ENCODE measurements around the gene CNTRL.
"Not testable (repeated sequence)": the region's sequence is repeated elsewhere in the genome, so short reads cannot be mapped to it uniquely, and the experiment has no call there.

CNTRL gene

GRCh38 chr9:121125590-121125989 lies 50.8 kb downstream of the CNTRL start:
- no peak for DNase-seq (ENCODE audit: low read depth in 3 of 3)

- not testable (repeated sequence) for DNase-seq (ENCODE audit: low read depth in 3 of 3)
These were observed 54.6 kb downstream of the CNTRL start for GRCh38 chr9:121129384-121129783.

DNA sequence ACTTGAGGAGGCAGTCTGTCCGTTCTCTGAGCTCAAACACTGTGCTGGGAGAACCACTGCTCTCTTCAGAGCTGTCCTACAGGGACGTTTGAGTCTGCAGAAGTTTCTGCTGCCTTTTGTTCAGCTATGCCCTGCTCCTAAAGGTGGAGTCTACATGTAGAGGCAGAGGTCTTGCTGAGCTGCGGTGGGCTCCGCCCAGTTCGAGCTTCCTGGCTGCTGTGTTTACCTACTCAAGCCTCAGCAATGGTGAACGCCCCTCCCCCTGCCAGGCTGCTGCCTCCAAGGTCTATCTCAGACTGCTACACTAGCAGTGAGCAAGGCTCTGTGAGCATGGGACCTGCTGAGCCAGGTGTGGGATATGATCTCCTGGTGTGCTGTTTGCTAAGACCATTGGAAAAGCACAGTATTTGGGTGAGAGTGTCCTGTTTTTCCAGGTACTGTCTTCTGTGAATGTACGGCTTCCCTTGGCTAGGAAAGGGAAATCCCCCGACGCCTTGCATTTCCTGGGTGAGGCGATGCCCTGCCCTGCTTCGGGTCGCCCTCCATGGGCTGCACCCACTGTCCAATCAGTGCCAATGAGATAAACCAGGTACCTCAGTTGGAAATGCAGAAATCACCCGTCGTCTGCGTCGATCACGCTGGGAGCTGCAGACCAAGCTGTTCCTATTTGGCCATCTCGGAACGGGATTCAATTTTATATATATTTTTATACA lies 58.5 kb downstream of the CNTRL start:
- DNase-seq (ENCODE audit: low read depth in 3 of 3) = peak in 2 of 3 experiments; percentile 28 to 35

DNA sequence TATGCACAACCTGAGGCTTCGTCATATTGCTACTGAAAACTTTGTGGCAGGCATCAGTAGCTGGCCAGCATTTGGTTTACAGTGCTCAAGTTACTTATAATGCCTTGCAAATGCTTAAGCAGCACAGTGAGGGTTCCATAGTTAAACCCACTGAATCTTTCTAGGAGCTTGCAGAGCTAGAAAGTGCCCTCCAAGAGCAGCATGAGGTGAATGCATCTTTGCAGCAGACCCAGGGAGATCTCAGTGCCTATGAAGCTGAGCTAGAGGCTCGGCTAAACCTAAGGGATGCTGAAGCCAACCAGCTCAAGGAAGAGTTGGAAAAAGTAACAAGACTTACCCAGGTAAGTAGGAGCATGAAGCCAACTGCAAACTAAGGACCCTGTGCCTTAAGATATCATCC lies 60.9 kb downstream of the CNTRL start:
- no peak for DNase-seq (ENCODE audit: low read depth in 3 of 3)

DNA sequence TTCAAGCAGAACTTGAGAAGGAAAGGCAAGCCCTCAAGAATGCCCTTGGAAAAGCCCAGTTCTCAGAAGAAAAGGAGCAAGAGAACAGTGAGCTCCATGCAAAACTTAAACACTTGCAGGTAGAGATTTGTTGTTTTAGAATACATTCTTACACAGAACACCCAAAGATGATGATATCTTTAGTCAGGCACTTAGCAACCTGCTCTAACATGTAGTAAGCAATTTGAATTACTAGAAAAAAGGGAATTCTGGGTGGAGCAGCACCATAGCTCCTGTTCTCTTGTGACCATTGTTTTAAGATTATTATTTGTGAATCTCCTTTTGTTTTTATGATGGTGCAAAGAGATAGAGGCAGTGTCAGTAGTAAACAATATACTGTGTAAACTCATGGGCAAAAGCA lies 63.8 kb downstream of the CNTRL start:
- no peak for DNase-seq (ENCODE audit: low read depth in 3 of 3)

DNA sequence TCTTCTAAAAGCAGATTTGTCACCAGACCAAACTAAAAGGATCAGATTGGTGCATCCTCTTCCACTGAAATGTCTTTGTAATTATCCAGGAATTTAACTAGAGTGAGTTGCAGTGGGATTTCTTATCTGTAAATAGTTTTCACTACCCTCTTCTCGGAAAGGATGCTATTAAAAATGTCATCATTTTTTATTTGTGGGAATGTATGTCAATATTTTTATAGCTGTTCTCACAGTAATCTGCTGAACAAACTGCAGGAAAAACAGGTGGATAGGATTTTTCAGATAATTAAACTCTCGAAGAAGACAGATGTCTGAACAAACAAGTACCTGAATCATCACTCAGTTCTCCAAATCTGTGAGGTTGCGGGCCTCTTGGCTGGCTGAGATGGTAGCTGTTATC lies 64.2 kb downstream of the CNTRL start:
- no peak for DNase-seq (ENCODE audit: low read depth in 3 of 3)

GRCh38 chr9:121140162-121140561 lies 65.4 kb downstream of the CNTRL start:
- DNase-seq (ENCODE audit: low read depth in 3 of 3) = no peak

DNA sequence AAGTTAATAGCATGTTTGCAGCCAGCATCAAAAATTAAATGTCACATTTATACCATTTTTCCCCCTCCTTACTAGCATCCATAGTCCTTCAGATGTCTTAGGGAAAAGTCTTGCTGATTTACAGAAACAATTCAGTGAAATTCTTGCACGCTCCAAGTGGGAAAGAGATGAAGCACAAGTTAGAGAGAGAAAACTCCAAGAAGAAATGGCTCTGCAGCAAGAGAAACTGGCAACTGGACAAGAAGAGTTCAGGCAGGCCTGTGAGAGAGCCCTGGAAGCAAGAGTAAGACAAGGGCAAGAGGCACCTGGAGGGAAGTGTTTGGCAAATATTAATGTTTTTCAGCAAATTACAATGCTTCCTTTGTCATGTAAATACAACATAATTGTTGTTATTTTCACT lies 66.6 kb downstream of the CNTRL start:
- no peak for DNase-seq (ENCODE audit: low read depth in 3 of 3)

GRCh38 chr9:121141706-121142105 lies 67.0 kb downstream of the CNTRL start:
- DNase-seq (ENCODE audit: low read depth in 3 of 3) = no peak

- no peak for DNase-seq (ENCODE audit: low read depth in 3 of 3)
These were observed 69.0 kb downstream of the CNTRL start for GRCh38 chr9:121143771-121144170.

DNA sequence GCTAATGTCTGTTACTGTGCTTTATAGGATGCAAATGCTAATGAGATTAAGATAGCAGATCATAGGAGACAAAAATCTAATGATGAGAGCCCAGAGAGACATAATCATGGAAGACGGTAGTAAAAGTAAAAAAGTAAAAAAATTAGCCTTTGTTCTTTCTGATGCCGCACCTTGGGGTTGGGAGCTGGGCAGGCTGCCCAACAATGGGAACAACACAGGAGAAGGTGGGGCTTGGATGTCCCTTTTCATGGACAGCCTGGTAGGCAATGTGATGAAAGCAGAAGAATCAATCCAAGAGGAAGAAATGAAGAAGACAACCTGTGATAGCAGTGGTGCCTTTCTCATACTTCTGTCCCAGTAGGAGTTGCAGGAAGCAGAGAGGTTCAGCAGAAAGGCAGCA lies 69.7 kb downstream of the CNTRL start:
- DNase-seq (ENCODE audit: low read depth in 3 of 3) = no peak

- no peak for DNase-seq (ENCODE audit: low read depth in 3 of 3)
These were observed 75.4 kb downstream of the CNTRL start for GRCh38 chr9:121150188-121150587.

GRCh38 chr9:121153642-121154041 lies 78.9 kb downstream of the CNTRL start:
- DNase-seq (ENCODE audit: low read depth in 3 of 3) = no peak

DNA sequence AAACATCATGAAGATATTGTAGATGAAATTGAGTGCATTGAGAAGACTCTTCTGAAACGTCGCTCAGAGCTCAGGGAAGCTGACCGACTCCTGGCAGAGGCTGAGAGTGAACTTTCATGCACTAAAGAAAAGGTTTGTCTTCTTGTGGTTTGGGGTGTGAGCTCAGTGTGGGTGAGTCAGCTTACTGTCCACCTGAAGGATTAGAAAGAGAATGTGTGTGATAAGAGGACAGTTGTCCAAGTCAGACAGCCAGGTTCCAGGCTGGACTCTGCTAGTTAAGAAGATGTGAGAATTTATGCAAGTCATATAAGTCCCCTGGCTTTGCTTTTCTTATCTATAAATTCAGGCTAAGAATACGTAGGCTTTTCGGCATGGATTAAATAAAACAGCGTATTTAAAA lies 80.0 kb downstream of the CNTRL start:
- DNase-seq (ENCODE audit: low read depth in 3 of 3) = no peak

DNA sequence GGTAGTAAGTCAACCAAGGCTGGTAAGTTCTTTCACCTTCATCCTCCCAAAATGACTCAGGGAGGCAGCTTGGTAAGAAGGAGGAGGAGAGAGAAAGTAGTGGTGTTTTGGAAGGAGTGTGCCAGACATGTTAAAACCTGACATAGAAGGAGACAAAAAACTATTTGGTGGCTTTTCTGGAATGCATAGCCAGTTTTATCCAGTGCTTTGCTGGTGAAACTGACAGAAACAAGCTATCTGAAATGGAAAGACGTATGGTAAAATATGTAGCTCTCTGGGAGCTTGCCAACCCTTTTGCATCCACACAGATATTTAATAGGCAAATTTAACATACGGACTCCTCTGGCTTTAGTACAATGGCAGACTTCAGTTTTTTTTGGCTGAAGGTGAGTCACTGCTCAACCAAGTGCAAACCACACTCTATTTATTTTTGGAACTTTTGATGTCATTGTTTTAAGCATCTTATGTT lies 81.5 kb downstream of the CNTRL start:
- DNase-seq (ENCODE audit: low read depth in 3 of 3) = no peak

GRCh38 chr9:121157939-121158338 lies 83.2 kb downstream of the CNTRL start:
- no peak for DNase-seq (ENCODE audit: low read depth in 3 of 3)

DNA sequence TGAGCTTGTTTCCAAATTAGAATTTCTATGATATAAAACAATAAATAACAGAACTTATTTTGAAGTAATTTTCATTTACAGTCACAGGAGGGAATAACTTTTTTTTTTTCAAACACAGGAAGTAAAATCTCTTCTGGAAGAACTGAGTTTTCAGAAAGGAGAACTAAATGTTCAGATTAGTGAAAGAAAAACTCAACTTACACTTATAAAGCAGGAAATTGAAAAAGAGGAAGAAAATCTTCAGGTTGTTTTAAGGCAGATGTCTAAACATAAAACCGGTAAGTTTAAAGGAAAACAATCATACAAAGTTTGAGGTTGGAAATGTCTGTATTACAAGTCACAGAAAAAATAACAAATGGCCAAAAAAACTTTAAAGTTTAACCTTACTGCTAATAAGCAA lies 85.3 kb downstream of the CNTRL start:
- no peak for DNase-seq (ENCODE audit: low read depth in 3 of 3)

DNA sequence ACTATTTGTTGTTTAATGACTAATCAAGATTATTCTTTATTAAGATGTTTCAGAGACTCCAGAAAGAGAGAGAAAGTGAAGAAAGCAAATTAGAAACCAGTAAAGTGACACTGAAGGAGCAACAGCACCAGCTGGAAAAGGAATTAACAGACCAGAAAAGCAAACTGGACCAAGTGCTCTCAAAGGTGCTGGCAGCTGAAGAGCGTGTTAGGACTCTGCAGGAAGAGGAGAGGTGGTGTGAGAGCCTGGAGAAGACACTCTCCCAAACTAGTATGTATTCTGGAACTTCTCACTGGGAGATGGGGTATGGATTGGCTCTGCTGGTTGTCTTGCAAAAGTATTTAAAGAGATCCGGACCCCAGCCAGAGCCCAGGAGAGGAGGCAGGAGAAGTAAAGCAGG lies 93.3 kb downstream of the CNTRL start:
- no peak for DNase-seq (ENCODE audit: low read depth in 3 of 3)

DNA sequence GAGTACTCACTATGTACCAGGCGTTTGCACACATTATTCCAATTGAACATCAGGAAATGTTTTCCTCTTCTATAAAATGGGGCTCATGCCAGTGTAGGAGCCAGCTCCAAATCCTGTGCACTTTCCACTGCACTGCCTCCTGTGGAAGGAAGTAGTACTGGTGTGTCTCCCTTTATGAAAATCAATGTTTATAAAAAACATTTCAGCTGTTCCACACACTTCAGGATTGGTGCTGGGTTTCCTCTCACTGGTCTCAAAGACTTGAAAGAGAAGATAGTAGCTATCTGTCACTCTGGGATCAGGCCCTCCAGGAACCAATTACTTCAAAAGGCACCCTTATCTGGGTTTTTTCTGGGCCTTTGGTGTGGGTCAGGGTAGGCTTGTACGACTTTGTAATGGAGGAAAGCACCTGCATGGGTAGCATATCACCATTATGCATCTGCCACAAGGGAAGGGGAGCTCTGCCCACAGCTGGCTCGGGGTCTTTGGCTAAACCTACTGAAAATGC lies 94.4 kb downstream of the CNTRL start:
- no peak for DNase-seq (ENCODE audit: low read depth in 3 of 3)

GRCh38 chr9:121171236-121171635 lies 96.5 kb downstream of the CNTRL start:
- DNase-seq (ENCODE audit: low read depth in 3 of 3) = no peak

GRCh38 chr9:121172726-121173487 lies 98.2 kb downstream of the CNTRL start:
- no peak for DNase-seq (ENCODE audit: low read depth in 3 of 3)

DNA sequence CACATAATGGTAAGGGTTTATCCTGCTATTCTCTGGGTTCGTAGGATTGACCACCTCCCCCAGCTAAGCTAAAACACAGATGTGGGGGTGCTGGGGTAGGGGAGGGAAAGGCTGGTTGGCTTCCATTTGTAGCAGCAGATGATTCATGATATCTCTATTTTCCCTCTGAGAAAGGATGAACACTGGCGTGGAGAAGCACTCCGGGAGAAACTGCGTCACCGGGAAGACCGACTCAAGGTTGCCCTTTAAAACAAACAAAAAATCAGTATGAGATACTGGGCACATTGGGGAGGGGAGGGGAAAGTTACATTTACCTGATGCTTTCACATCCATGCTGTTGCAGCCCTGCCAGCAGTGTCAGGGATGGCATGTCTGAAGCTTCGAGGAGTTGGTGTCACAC lies 98.7 kb downstream of the CNTRL start:
- DNase-seq (ENCODE audit: low read depth in 3 of 3) = no peak
